HCT116 (cell line): ENCODE data around the gene ZSWIM6. TPM values are rescaled to one million over a fixed set of nuclear protein-coding genes. Genes with fewer than 3 reads are reported as not detected.

Source experiments
- ATAC-seq: fragments of 200-7000 bp; cut with Tn5 transposase; 2 replicates; pipeline ENCODE4 v1.9.1; 2020; ENCODE audit warnings: mild to moderate bottlenecking, moderate library complexity
- BruUV-seq: library from RNA; stranded (reverse); fragments of 400-500 nt; replicated peaks from 2 replicates; lab custom pipeline; 2021; lab: Mats Ljungman, UMichigan
- CTCF ChIA-PET: fragments of 300-600 bp; sonication (Branson Sonifier 250); formaldehyde crosslinking; loops from one replicate; lab custom pipeline; 2021; ENCODE audit warnings: antibody characterized with exemption; lab: Charles Lee
- POLR2A ChIA-PET: fragments of 300-600, 350-600 bp; sonication (Branson Sonifier 250); formaldehyde crosslinking; loops from one replicate; lab custom pipeline; 2021; ENCODE audit warnings: antibody characterized with exemption; lab: Charles Lee
- RAD21 ChIA-PET, 2 experiments: fragments of 300-600 bp; sonication (Branson Sonifier 250); formaldehyde crosslinking; loops; one replicate each; lab custom pipeline; 2023; ENCODE audit warnings: low total read pairs in 2 of 2; ENCODE audit not compliant: uncharacterized antibody in 2 of 2, unreplicated experiment in 2 of 2, low non-redundant PET in 1 of 2; lab: Charles Lee
- DNase-seq: peaks from one replicate; pipeline ENCODE4 v3.0.0-alpha.2; 2010; ENCODE audit warnings: low read depth, low spot score
- H2AFZ ChIP-seq: fragments of 200-600 bp; shearing (Covaris generic), sonication (generic); 2 replicates; pipeline ENCODE4 v1.6.1; 2017; ENCODE audit warnings: low read depth, mixed run types, mixed read lengths, antibody characterized with exemption, low read length; ENCODE audit not compliant: poor library complexity, severe bottlenecking
- H3K27ac ChIP-seq: 2 replicates; pipeline ENCODE4 v1.5.1; 2012; ENCODE audit warnings: low read depth, low read length
- H3K27me3 ChIP-seq: fragments of 200-600 bp; sonication (generic); 2 replicates; pipeline ENCODE4 v1.6.1; 2016; ENCODE audit warnings: mixed run types, low read length, mixed read lengths; ENCODE audit not compliant: insufficient read depth
- H3K36me3 ChIP-seq, 2 experiments: fragments of 200-500 bp in 1 of 2; fragments of 200-600 bp in 1 of 2; sonication (Bioruptor generic) in 1 of 2; sonication (generic) in 1 of 2; 2 replicates each; pipeline versions ENCODE4 v1.5.1 to v1.6.1; 2014 to 2016; ENCODE audit warnings: low read length in 2 of 2, inconsistent platforms in 1 of 2, mixed read lengths in 1 of 2, mixed run types in 1 of 2; ENCODE audit not compliant: insufficient read depth in 2 of 2, control insufficient read depth in 1 of 2
- H3K4me1 ChIP-seq, 2 experiments: fragments of 200-600 bp in 1 of 2; sonication (generic) in 1 of 2; 2 replicates each; pipeline versions ENCODE4 v1.5.1 to v1.6.1; 2012 to 2017; ENCODE audit warnings: low read length in 2 of 2, inconsistent platforms in 1 of 2, mild to moderate bottlenecking in 1 of 2, mixed read lengths in 1 of 2, mixed run types in 1 of 2, moderate library complexity in 1 of 2; ENCODE audit not compliant: insufficient read depth in 2 of 2, control insufficient read depth in 1 of 2
- H3K4me2 ChIP-seq: fragments of 200-600 bp; sonication (generic); 2 replicates; pipeline ENCODE4 v1.6.1; 2017; ENCODE audit warnings: mixed run types, low read length, mixed read lengths
- H3K4me3 ChIP-seq, 2 experiments: fragments of 200-600 bp in 1 of 2; sonication (generic) in 1 of 2; replicated peaks in 1 of 2; 2 replicates each; pipeline ENCODE4 v1.5.1; 2011 to 2016; ENCODE audit warnings: low read length in 2 of 2, control low read depth in 1 of 2, low read depth in 1 of 2, mild to moderate bottlenecking in 1 of 2, mixed read lengths in 1 of 2, mixed run types in 1 of 2
- H3K79me2 ChIP-seq: fragments of 200-600 bp; sonication (generic); 2 replicates; pipeline ENCODE4 v1.6.1; 2017; ENCODE audit warnings: mild to moderate bottlenecking, mixed run types, low read length, moderate library complexity, mixed read lengths; ENCODE audit not compliant: insufficient read depth
- H3K9ac ChIP-seq: fragments of 200-600 bp; sonication (generic); 2 replicates; pipeline ENCODE4 v1.6.1; 2016; ENCODE audit warnings: low read length, mixed read lengths
- H3K9me2 ChIP-seq: fragments of 200-600 bp; sonication (generic), shearing (Covaris generic); 2 replicates; pipeline ENCODE4 v1.6.1; 2017; ENCODE audit warnings: mixed run types, mild to moderate bottlenecking, moderate library complexity; ENCODE audit not compliant: insufficient read depth
- H3K9me3 ChIP-seq, 2 experiments: fragments of 200-500 bp in 1 of 2; fragments of 200-600 bp in 1 of 2; sonication (Bioruptor generic) in 1 of 2; sonication (generic) in 1 of 2; 2 replicates each; pipeline ENCODE4 v1.6.1; 2014 to 2017; ENCODE audit warnings: low read length in 2 of 2, mixed read lengths in 2 of 2, inconsistent platforms in 1 of 2, low read depth in 1 of 2, mild to moderate bottlenecking in 1 of 2, mixed run types in 1 of 2, moderate library complexity in 1 of 2; ENCODE audit not compliant: control insufficient read depth in 1 of 2, insufficient read depth in 1 of 2
- H4K20me1 ChIP-seq: fragments of 200-600 bp; sonication (generic), shearing (Covaris generic); 2 replicates; pipeline ENCODE4 v1.6.1; 2017; ENCODE audit warnings: mixed run types, mild to moderate bottlenecking, moderate library complexity; ENCODE audit not compliant: insufficient read depth
- CBX3 ChIP-seq: IDR thresholded peaks from 2 replicates; pipeline ENCODE4 v1.6.1; 2012; ENCODE audit warnings: low read depth
- EGR1 ChIP-seq: IDR thresholded peaks from 2 replicates; pipeline ENCODE4 v1.6.1; 2012; ENCODE audit warnings: low read depth
- ELF1 ChIP-seq: IDR thresholded peaks from 2 replicates; pipeline ENCODE4 v1.6.1; 2012; ENCODE audit warnings: low read depth, borderline replicate concordance
- EZH2phosphoT487 ChIP-seq: fragments of 200-600 bp; IDR thresholded peaks from 2 replicates; pipeline ENCODE4 v1.6.1; 2018; ENCODE audit warnings: antibody characterized with exemption, borderline replicate concordance
- FOSL1 ChIP-seq: IDR thresholded peaks from 2 replicates; pipeline ENCODE4 v1.6.1; 2012; ENCODE audit warnings: low read depth
- JUND ChIP-seq: IDR thresholded peaks from 2 replicates; pipeline ENCODE4 v1.6.1; 2012
- POLR2A ChIP-seq: IDR thresholded peaks from 2 replicates; pipeline ENCODE4 v1.7.0; 2011; ENCODE audit warnings: borderline replicate concordance; ENCODE audit not compliant: insufficient read depth, insufficient read length; ENCODE audit errors: extremely low read depth
- SP1 ChIP-seq: IDR thresholded peaks from 2 replicates; pipeline ENCODE4 v1.6.1; 2012; ENCODE audit warnings: low read depth
- intact Hi-C: fragments of 100-400 bp; cut with micrococcal nuclease; formaldehyde crosslinking; loops from 2 replicates; pipeline ENCODE4 v1.10.0; 2022
- total RNA-seq: library from RNA; stranded (reverse); gene quantifications from one replicate; pipeline ENCODE4 v1.2.1, GENCODE V29; 2021; ENCODE audit not compliant: unreplicated experiment
- TF ChIP-seq, protein P1 (sequence below), 3 experiments: fragments of 200-600 bp in 1 of 3; sonication (generic) in 1 of 3; IDR thresholded peaks in 2 of 3; conservative IDR thresholded peaks in 1 of 3; 2 replicates each; pipeline ENCODE4 v1.5.1; 2012 to 2017; ENCODE audit warnings: low read depth in 2 of 3, low read length in 2 of 3, antibody characterized with exemption in 1 of 3, borderline replicate concordance in 1 of 3, control low read depth in 1 of 3, mild to moderate bottlenecking in 1 of 3, mixed read lengths in 1 of 3, mixed run types in 1 of 3, moderate library complexity in 1 of 3; ENCODE audit not compliant: insufficient read depth in 1 of 3
- TF ChIP-seq, protein P2 (sequence below): IDR thresholded peaks from 2 replicates; pipeline ENCODE4 v1.6.1; 2011; ENCODE audit warnings: mild to moderate bottlenecking, low read length, moderate library complexity; ENCODE audit not compliant: insufficient replicate concordance; ENCODE audit errors: extremely low read depth

ZSWIM6 gene
- total RNA-seq, 1 experiment from 2014 or later, result 7.4 TPM

DNA sequence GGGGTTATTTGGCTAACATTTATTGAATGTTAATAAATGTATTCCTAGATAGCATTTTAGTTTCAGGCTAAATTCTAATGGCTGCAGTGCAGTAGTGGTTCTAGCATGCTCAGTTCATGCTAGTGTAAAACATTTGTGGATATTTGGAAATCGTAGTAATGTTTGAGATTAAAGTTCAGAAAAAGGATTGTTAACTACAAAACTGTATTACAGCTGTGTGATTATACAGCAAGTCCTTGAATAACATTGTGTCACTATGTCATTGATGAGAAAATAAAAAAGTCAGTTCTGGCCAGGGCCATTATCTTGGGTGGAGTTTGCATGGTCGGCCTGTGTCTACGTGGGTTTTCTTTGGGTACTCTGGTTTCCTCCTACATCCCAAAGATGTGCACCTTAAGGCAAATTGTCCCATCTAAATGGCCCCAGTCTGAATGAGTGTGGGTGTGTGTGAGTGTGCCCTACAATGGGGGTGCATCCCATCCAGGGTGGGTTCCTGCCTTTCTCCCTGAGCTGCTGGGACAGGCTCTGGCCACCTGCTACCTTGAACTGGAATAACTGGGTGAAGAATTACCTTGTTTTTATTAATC is 8.8 kb downstream of the ZSWIM6 start (continued):
- TF ChIP-seq, protein P1, sequence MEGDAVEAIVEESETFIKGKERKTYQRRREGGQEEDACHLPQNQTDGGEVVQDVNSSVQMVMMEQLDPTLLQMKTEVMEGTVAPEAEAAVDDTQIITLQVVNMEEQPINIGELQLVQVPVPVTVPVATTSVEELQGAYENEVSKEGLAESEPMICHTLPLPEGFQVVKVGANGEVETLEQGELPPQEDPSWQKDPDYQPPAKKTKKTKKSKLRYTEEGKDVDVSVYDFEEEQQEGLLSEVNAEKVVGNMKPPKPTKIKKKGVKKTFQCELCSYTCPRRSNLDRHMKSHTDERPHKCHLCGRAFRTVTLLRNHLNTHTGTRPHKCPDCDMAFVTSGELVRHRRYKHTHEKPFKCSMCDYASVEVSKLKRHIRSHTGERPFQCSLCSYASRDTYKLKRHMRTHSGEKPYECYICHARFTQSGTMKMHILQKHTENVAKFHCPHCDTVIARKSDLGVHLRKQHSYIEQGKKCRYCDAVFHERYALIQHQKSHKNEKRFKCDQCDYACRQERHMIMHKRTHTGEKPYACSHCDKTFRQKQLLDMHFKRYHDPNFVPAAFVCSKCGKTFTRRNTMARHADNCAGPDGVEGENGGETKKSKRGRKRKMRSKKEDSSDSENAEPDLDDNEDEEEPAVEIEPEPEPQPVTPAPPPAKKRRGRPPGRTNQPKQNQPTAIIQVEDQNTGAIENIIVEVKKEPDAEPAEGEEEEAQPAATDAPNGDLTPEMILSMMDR (IDR thresholded peaks at IDR 0.05 in 2 of 3, conservative IDR thresholded peaks at IDR 0.05 in 1 of 3; ENCODE audit: borderline replicate concordance in 1 of 3, insufficient read depth in 1 of 3, low read depth in 2 of 3, low read length in 2 of 3), result no peak
- no peak for TF ChIP-seq POLR2A

DNA sequence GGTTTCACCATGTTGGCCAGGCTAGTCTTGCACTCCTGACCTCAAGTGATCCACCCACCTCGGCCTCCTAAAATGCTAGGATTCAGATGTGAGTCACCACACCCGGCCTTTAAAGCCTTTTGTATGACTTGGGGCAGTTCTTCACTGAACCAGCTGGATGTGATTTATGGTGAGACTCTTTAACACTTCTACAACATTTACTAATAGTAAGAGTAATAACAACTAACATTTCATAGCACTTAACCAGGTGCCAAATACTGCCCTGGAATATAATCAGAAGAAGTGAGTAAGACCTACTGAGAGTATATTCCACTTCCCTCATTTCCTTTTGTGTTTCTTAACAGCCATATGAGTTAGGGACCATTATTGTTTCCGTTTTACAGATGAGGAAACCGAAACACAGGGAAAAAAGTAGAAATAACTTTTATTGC is 10.0 kb downstream of the ZSWIM6 start:
- POLR2A ChIA-PET, result interaction anchor here (0.7 kb wide), 1 partner anchor 206 kb away, joined by 4 read pairs; no protein-coding TSS in a partner anchor
- TF ChIP-seq JUND, result peak; percentile 50; the same call in 1 of the 2 replicates
- TF ChIP-seq FOSL1, result peak; percentile 52; the same call in 1 of the 2 replicates
- peak; percentile 48; the same call in 1 of the 2 replicates for TF ChIP-seq EGR1
- TF ChIP-seq EZH2phosphoT487, result no peak
- TF ChIP-seq SP1, result 0 out of 2 replicates have a peak, but pooled peaks have one; percentile 27
- TF ChIP-seq ELF1, result no peak
- peak; percentile 24; the same call in 1 of the 2 replicates for TF ChIP-seq CBX3
- TF ChIP-seq, protein P2, sequence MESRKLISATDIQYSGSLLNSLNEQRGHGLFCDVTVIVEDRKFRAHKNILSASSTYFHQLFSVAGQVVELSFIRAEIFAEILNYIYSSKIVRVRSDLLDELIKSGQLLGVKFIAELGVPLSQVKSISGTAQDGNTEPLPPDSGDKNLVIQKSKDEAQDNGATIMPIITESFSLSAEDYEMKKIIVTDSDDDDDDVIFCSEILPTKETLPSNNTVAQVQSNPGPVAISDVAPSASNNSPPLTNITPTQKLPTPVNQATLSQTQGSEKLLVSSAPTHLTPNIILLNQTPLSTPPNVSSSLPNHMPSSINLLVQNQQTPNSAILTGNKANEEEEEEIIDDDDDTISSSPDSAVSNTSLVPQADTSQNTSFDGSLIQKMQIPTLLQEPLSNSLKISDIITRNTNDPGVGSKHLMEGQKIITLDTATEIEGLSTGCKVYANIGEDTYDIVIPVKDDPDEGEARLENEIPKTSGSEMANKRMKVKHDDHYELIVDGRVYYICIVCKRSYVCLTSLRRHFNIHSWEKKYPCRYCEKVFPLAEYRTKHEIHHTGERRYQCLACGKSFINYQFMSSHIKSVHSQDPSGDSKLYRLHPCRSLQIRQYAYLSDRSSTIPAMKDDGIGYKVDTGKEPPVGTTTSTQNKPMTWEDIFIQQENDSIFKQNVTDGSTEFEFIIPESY, result no peak
- TF ChIP-seq, protein P1 (IDR thresholded peaks at IDR 0.05 in 2 of 3, conservative IDR thresholded peaks at IDR 0.05 in 1 of 3; ENCODE audit: borderline replicate concordance in 1 of 3, insufficient read depth in 1 of 3, low read depth in 2 of 3, low read length in 2 of 3), result no peak
- intact Hi-C loops, result no loop called here
- no peak overlapping the region for H2AFZ ChIP-seq
- CTCF ChIA-PET, result interaction anchor here (0.7 kb wide), 2 partner anchors 52 to 1749 kb away, joined by 3 to 4 read pairs; no protein-coding TSS in a partner anchor
- no peak overlapping the region for H3K27ac ChIP-seq
- no peak overlapping the region for H3K9ac ChIP-seq
- peaks cover 93% of the 10 kb centered on the region for H3K79me2 ChIP-seq
- H4K20me1 ChIP-seq, result no peaks in the 10 kb centered on the region; the same call in 1 of the 2 replicates
- no TSS peak for BruUV-seq
- ATAC-seq (peak; percentile 83), DNase-seq (no peak)
- peaks cover 9 to 18% of the 10 kb centered on the region in 2 experiments; a peak in 3 of 4 replicates for H3K4me1 ChIP-seq
- H3K27me3 ChIP-seq, result no peaks in the 10 kb centered on the region
- no peaks in the 10 kb centered on the region for H3K36me3 ChIP-seq
- RAD21 ChIA-PET, result no interaction called here
- H3K9me3 ChIP-seq, result no peaks in the 10 kb centered on the region
- no peak overlapping the region for H3K4me3 ChIP-seq
- H3K9me2 ChIP-seq, result no peaks in the 10 kb centered on the region
- H3K4me2 ChIP-seq, result peak overlapping the region; percentile 31
